NCI-H1417 treated with DMSO at 0.1 percent for 48 hours (cell line): ENCODE results near the gene C11orf65.
A peak's percentile ranks its signal among the peaks of the same experiment; 100 is the strongest.

ENCODE experiments used
- DNase-seq: peaks from one replicate; lab custom pipeline; 2025; lab: John Stamatoyannopoulos, UW

Gene C11orf65

GRCh38 chr11:108467091-108467823 is at the start of gene C11orf65:
Gene C11orf65 (minus strand): TSS chr11:108467529. CDS start chr11:108461559, 5,970 bp downstream.
- DNase-seq = peak; percentile 97

GRCh38 chr11:108516125-108516524 is 48.8 kb upstream of the C11orf65 start:
- no peak for DNase-seq

- DNase-seq = no peak
Measured at GRCh38 chr11:108512708-108513107, 45.4 kb upstream of the C11orf65 start.

- DNase-seq = no peak
Measured at GRCh38 chr11:108511851-108512474, 44.6 kb upstream of the C11orf65 start.

- no peak for DNase-seq
Measured at GRCh38 chr11:108508653-108509593, 41.6 kb upstream of the C11orf65 start.

- DNase-seq = no peak
Measured at GRCh38 chr11:108501396-108501795, 34.1 kb upstream of the C11orf65 start.

GRCh38 chr11:108500721-108501120 is 33.4 kb upstream of the C11orf65 start:
- no peak for DNase-seq

- no peak for DNase-seq
Measured at GRCh38 chr11:108500169-108500568, 32.8 kb upstream of the C11orf65 start.

GRCh38 chr11:108498816-108499408 is 31.6 kb upstream of the C11orf65 start:
- DNase-seq = no peak

GRCh38 chr11:108498046-108498815 is 30.9 kb upstream of the C11orf65 start, which contains the start of gene POGLUT3:
Gene POGLUT3 (minus strand): TSS chr11:108498384. CDS start chr11:108498366, 18 bp downstream.
- DNase-seq = peak; percentile 17

- peak; percentile 62 for DNase-seq
Measured at GRCh38 chr11:108497317-108498045, 30.2 kb upstream of the C11orf65 start.

GRCh38 chr11:108496643-108497256 is 29.4 kb upstream of the C11orf65 start:
- no peak for DNase-seq

- DNase-seq = no peak
Measured at GRCh38 chr11:108495326-108495725, 28.0 kb upstream of the C11orf65 start.

GRCh38 chr11:108494182-108494581 is 26.9 kb upstream of the C11orf65 start:
- no peak for DNase-seq

GRCh38 chr11:108491936-108492335 is 24.6 kb upstream of the C11orf65 start:
- no peak for DNase-seq

GRCh38 chr11:108486828-108487227 is 19.5 kb upstream of the C11orf65 start:
- DNase-seq = no peak

GRCh38 chr11:108486331-108486730 is 19.0 kb upstream of the C11orf65 start:
- no peak for DNase-seq

GRCh38 chr11:108483163-108483562 is 15.8 kb upstream of the C11orf65 start:
- DNase-seq = no peak

GRCh38 chr11:108474664-108475463 is 7.5 kb upstream of the C11orf65 start:
- no peak for DNase-seq
